Astrocyte (in vitro differentiated cells and primary cell): Measurements from ENCODE around the gene LASP1NB.

Source experiments
- DNase-seq: peaks from one replicate; pipeline ENCODE4 v3.0.0-alpha.2; 2010; ENCODE audit warnings: low read depth
- FAIRE-seq: peaks from 2 replicates; lab custom pipeline; 2011; peaks lifted over from hg19 to GRCh38; lab: Jason Lieb, UNC
- H2AFZ ChIP-seq: 2 replicates; pipeline ENCODE4 v1.6.0; 2012; ENCODE audit warnings: low read depth, low read length, inconsistent platforms
- H3K27ac ChIP-seq: 2 replicates; pipeline ENCODE4 v1.5.1; 2011; ENCODE audit warnings: low read depth, low read length, inconsistent platforms
- H3K27me3 ChIP-seq: 2 replicates; pipeline ENCODE4 v1.6.0; 2011; ENCODE audit warnings: low read length, inconsistent platforms; ENCODE audit not compliant: insufficient read depth
- H3K36me3 ChIP-seq: 2 replicates; pipeline ENCODE4 v1.5.1; 2011; ENCODE audit warnings: low read length, inconsistent platforms; ENCODE audit not compliant: insufficient read depth
- H3K4me1 ChIP-seq: 2 replicates; pipeline ENCODE4 v1.5.1; 2011; ENCODE audit warnings: low read length, inconsistent platforms; ENCODE audit not compliant: insufficient read depth
- H3K4me2 ChIP-seq: 2 replicates; pipeline ENCODE4 v1.6.0; 2012; ENCODE audit warnings: low read length, inconsistent platforms
- H3K4me3 ChIP-seq: 2 replicates; pipeline ENCODE4 v1.5.1; 2011; ENCODE audit warnings: low read depth, mild to moderate bottlenecking, low read length, inconsistent platforms; ENCODE audit not compliant: insufficient read depth
- H3K79me2 ChIP-seq: 2 replicates; pipeline ENCODE4 v1.6.0; 2012; ENCODE audit warnings: mild to moderate bottlenecking, low read length, inconsistent platforms; ENCODE audit not compliant: insufficient read depth
- H3K9ac ChIP-seq: 2 replicates; pipeline ENCODE4 v1.6.0; 2012; ENCODE audit warnings: mild to moderate bottlenecking, low read length, inconsistent platforms
- H3K9me3 ChIP-seq: 2 replicates; pipeline ENCODE4 v1.5.1; 2012; ENCODE audit warnings: low read depth, mild to moderate bottlenecking, low read length, inconsistent platforms; ENCODE audit not compliant: insufficient read depth
- H4K20me1 ChIP-seq: 2 replicates; pipeline ENCODE4 v1.6.0; 2012; ENCODE audit warnings: low read length, inconsistent platforms; ENCODE audit not compliant: insufficient read depth
- H3K27ac Mint-ChIP-seq: one replicate; pipeline ENCODE4 v1.8.0; 2021; ENCODE audit warnings: mild to moderate bottlenecking, mixed read lengths; ENCODE audit not compliant: unreplicated experiment
- H3K27me3 Mint-ChIP-seq: one replicate; pipeline ENCODE4 v1.8.0; 2021; ENCODE audit warnings: low read depth, mixed read lengths; ENCODE audit not compliant: unreplicated experiment
- H3K36me3 Mint-ChIP-seq: one replicate; pipeline ENCODE4 v1.8.0; 2021; ENCODE audit warnings: low read depth, mixed read lengths; ENCODE audit not compliant: unreplicated experiment
- H3K4me1 Mint-ChIP-seq: one replicate; pipeline ENCODE4 v1.8.0; 2021; ENCODE audit warnings: low read depth, mixed read lengths; ENCODE audit not compliant: unreplicated experiment
- H3K4me3 Mint-ChIP-seq: one replicate; pipeline ENCODE4 v1.8.0; 2021; ENCODE audit warnings: mild to moderate bottlenecking, moderate library complexity, mixed read lengths; ENCODE audit not compliant: unreplicated experiment
- H3K9me3 Mint-ChIP-seq: one replicate; pipeline ENCODE4 v1.8.0; 2021; ENCODE audit warnings: mild to moderate bottlenecking, mixed read lengths; ENCODE audit not compliant: unreplicated experiment
- EZH2 ChIP-seq: IDR thresholded peaks from 2 replicates; pipeline ENCODE4 v1.6.1; 2012; ENCODE audit warnings: mild to moderate bottlenecking, low read length, inconsistent platforms; ENCODE audit not compliant: insufficient read depth
- TF ChIP-seq, protein P1 (sequence below): IDR thresholded peaks from 2 replicates; pipeline ENCODE4 v1.5.1; 2011; ENCODE audit warnings: low read depth, mild to moderate bottlenecking, inconsistent platforms, low read length, moderate library complexity; ENCODE audit not compliant: insufficient read depth

Gene LASP1NB

DNA sequence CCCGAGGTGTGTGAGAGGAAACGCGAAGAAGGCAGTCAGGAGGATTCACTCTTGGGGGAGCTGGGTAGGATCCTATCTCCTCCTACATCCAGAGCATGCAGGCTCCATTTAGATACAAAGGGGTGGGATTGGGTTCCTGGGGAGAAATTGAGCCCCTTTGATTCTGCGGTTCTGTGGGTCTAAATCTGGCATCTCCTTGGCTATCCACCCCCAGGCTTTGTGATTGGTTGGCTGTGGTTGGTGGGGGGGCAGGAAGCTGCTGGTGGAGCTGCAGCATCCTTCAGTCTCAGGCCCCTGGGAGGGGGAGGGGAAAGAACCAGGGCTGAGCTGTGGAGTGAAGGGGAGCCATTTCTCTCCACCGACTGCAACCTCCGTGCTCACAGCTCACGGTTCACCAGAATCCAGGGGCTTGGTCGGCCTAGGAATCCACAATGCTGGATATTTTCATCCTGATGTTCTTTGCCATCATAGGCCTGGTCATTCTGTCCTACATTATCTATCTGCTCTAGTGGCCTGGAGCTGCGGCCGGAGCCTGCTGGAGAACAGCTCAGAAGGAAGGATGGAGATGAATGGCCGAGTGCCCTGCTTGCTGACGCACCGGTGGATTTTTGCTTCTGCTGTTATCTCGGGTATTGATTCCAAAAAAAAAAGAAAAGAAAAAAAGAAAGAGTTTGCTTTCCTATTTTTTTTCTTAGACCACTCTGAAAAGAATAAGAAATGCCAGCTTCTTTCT is at the start of gene LASP1NB:
TSS of gene LASP1NB (plus strand) at position 352 of the 733 bp plus-strand sequence.
- Mint-ChIP-seq H3K36me3 (peaks cover 4% of the 10 kb centered on the region), H3K27me3 (no peaks in the 10 kb centered on the region), H3K4me3 (peak within 1 kb of the TSS; percentile 34), H3K9me3 (no peaks in the 10 kb centered on the region), H3K4me1 (peaks cover 37% of the 10 kb centered on the region), H3K27ac (peak within 1 kb of the TSS; percentile 44)
- peaks cover 26% of the 10 kb centered on the region for H4K20me1 ChIP-seq
- no peak for FAIRE-seq
- H3K27me3 ChIP-seq: no peaks in the 10 kb centered on the region
- H3K79me2 ChIP-seq: no peaks in the 10 kb centered on the region
- H3K36me3 ChIP-seq: peaks cover 2% of the 10 kb centered on the region
- no peak within 1 kb of the TSS for H3K4me3 ChIP-seq
- H3K27ac ChIP-seq: no peak within 1 kb of the TSS
- peak within 1 kb of the TSS; percentile 8 for H3K9ac ChIP-seq
- TF ChIP-seq, protein P1, sequence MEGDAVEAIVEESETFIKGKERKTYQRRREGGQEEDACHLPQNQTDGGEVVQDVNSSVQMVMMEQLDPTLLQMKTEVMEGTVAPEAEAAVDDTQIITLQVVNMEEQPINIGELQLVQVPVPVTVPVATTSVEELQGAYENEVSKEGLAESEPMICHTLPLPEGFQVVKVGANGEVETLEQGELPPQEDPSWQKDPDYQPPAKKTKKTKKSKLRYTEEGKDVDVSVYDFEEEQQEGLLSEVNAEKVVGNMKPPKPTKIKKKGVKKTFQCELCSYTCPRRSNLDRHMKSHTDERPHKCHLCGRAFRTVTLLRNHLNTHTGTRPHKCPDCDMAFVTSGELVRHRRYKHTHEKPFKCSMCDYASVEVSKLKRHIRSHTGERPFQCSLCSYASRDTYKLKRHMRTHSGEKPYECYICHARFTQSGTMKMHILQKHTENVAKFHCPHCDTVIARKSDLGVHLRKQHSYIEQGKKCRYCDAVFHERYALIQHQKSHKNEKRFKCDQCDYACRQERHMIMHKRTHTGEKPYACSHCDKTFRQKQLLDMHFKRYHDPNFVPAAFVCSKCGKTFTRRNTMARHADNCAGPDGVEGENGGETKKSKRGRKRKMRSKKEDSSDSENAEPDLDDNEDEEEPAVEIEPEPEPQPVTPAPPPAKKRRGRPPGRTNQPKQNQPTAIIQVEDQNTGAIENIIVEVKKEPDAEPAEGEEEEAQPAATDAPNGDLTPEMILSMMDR: no peak
- no peak for TF ChIP-seq EZH2
- no peak within 1 kb of the TSS for H2AFZ ChIP-seq
- H3K4me2 ChIP-seq: peak within 1 kb of the TSS; percentile 60
- DNase-seq: peak; percentile 40
- no peaks in the 10 kb centered on the region for H3K9me3 ChIP-seq
- H3K4me1 ChIP-seq: peaks cover 6% of the 10 kb centered on the region

DNA sequence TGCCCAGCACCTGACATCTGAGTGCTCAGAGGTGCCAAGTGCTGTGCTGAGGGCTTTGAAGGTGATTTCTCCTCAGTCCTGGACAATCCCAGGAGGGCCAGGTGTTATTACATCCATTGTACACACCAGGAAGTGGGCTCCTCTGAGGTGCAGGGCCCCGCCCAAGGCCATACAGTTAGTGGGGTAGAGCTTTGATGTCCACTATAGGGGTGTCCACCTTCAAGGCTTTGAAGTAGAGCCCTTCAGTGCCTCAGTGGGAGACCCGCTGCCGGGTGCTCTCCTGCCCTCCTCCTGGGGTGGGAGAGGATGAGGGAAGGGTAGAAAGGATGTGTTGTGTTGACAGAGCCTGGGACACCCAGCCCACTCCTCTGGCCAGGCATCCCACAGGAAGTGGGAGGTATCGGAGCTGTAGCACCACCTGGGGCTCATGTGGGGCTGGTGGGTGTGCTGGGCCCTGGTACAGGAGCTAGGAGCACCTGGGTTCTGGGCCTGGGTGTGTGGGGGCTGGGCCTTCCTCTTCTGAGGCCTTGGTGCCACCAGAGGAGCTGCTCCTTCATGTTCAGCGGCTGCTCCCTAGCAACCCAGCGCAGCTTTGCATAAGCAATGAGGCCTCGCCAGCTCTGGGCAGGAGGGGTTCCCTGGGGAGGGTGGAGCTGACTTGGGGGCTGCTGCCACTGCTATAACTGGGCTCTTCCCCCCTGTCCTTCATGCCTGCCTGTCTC is 48.1 kb upstream of the LASP1NB start:
- Histone ChIP-seq H3K79me2 (peaks cover 86% of the 10 kb centered on the region), H3K9ac (no peak overlapping the region), H4K20me1 (peaks cover 96% of the 10 kb centered on the region), H3K9me3 (no peaks in the 10 kb centered on the region), H3K4me3 (no peak overlapping the region), H2AFZ (no peak overlapping the region), H3K36me3 (peaks cover 21% of the 10 kb centered on the region), H3K4me1 (peaks cover 80% of the 10 kb centered on the region), H3K27me3 (no peaks in the 10 kb centered on the region), H3K4me2 (peak overlapping the region; percentile 30), H3K27ac (no peak overlapping the region)
- FAIRE-seq (no peak), DNase-seq (no peak)
- TF ChIP-seq, protein P1: no peak
- no peak for TF ChIP-seq EZH2
- Mint-ChIP-seq H3K9me3 (no peaks in the 10 kb centered on the region), H3K27ac (no peak overlapping the region), H3K27me3 (no peaks in the 10 kb centered on the region), H3K36me3 (peaks cover 17% of the 10 kb centered on the region), H3K4me1 (peaks cover 69% of the 10 kb centered on the region), H3K4me3 (peak overlapping the region; percentile 20)
